HAP-1 (cell line): ENCODE results near the gene CORO7.

ENCODE experiments used
- DNase-seq, 2 experiments: peaks; one replicate each; pipeline ENCODE4 v3.0.0-alpha.2; 2016 to 2020; ENCODE audit warnings: low spot score in 2 of 2
- H3K27me3 ChIP-seq: fragments of 250-450 bp; sonication (Bioruptor Pico); 2 replicates; pipeline ENCODE4 v1.5.1; 2020; ENCODE audit warnings: low read depth, mild to moderate bottlenecking, moderate library complexity
- H3K36me3 ChIP-seq: fragments of 250-450 bp; sonication (Bioruptor Pico); replicated peaks from 2 replicates; pipeline ENCODE4 v1.5.1; 2020; ENCODE audit warnings: mild to moderate bottlenecking
- H3K4me1 ChIP-seq: fragments of 250-450 bp; sonication (Bioruptor Pico); 2 replicates; pipeline ENCODE4 v1.5.1; 2020; ENCODE audit warnings: mild to moderate bottlenecking
- H3K4me3 ChIP-seq: fragments of 250-450 bp; sonication (Bioruptor Pico); 2 replicates; pipeline ENCODE4 v1.5.1; 2020; ENCODE audit warnings: mild to moderate bottlenecking, moderate library complexity
- H3K9me3 ChIP-seq: fragments of 250-450 bp; sonication (Bioruptor Pico); 2 replicates; pipeline ENCODE4 v1.5.1; 2020; ENCODE audit warnings: mild to moderate bottlenecking, moderate library complexity
- in situ Hi-C: fragments of 300-500 bp; cut with MboI; formaldehyde crosslinking; loops from 3 replicates; pipeline ENCODE4 v1.14.3; 2020; ENCODE audit warnings: low sequenced_read_pairs, inconsistent platforms, mixed read lengths

Gene CORO7

DNA sequence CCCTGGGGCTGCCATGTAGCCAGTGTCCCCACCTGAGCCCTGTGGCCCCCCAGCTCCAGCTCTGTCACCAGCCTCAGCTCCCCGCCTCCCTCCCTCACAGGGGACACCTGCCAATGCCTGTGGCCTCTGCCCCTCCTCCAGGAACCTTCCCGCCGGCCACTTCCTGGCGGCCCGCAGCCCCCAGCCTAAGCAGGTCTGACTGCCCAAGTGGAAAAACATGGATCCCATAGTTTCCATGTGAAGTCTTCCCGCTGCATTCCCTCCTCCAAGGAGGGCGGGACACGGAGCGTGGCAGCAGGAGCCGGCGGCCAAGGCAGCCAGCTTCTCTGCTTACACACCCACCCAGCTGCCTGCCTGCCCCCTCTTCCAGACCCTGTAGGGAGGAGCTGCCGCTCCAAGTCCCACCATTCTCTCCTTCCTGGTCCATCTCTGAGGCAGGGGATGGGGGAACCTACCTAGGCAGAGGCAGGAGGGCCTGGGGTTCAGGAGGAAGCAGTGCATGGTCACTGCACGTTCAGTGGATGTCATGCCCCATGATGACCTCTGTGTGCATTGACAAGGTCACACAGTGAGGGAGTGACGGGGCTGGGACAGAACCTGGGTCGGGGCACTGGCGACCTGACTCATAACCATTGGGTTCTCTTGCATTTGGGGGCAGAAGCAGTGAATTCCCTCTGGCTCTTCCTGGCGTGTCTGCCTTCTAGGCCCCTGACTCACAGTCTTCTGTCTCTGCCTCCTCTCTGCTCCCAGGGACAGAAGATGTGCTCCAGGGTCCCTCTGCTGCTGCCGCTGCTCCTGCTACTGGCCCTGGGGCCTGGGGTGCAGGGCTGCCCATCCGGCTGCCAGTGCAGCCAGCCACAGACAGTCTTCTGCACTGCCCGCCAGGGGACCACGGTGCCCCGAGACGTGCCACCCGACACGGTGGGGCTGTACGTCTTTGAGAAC is 36.0 kb downstream of the CORO7 start:
- H3K27me3 ChIP-seq, result no peaks in the 10 kb centered on the region
- H3K36me3 ChIP-seq, result no peaks in the 10 kb centered on the region
- H3K4me3 ChIP-seq, result no peak overlapping the region
- H3K4me1 ChIP-seq, result no peaks in the 10 kb centered on the region
- H3K9me3 ChIP-seq, result no peaks in the 10 kb centered on the region
- in situ Hi-C loops, result no loop called here
- no peak for DNase-seq

DNA sequence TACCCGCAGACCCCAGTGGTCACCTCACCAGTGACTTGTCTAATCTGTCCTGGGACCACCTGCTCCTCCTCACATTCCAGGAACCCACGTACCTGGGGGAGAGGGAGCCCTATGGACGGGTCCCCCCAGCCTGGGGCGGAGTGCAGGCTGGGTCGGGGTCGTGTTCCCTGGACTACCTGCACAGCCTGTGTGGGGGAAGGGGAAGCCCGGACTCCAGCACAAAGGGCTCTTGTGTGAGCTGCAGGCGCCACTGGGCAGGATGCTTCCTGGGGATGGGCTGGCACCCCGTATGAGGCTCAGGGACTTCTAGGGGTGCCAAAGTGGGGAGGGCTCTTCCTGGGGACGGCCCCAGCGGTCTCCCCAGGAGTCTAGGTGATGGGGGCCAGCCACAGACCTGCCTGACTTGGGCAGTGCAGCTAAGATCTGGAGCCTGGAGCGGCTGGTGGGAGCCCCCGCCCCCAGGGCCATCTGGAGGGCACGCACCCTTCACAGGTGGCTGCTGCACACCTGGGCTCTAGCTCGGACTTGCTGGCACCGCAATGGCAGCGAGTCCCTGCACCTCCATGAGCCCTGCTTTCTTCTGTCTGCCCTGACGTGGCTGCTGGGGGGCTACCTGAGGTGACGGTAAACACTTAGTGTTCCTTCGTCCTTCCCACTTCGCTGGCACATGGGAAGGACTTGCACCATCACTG is 37.3 kb downstream of the CORO7 start:
- Histone ChIP-seq H3K4me3 (no peak overlapping the region), H3K9me3 (no peaks in the 10 kb centered on the region), H3K36me3 (no peaks in the 10 kb centered on the region), H3K4me1 (no peaks in the 10 kb centered on the region), H3K27me3 (no peaks in the 10 kb centered on the region)
- no peak for DNase-seq
- in situ Hi-C loops, result no loop called here

DNA sequence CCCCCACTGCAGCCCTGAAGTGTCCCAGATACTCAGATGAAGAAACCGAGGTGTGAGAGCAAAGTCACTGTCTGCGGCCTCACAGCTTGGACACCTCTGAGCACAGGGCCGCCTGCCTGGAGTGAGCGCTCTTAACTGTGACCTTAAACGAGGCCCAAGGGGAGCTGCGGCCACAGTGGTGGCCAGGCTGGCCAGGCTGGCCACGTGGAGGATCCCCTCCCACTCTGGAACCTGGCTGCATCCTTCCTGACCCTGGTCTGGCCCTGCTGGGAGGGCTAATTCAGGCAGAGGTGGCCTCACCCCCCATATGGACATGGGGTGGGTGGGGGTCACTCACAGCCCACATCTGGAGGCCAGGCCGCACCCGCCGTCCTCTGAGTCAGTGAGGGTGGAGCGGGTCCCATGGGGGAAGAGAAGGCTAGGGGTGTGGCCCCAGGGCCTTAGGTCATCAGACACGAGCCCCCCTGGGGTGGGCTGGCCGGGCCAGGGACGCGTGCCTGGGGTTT is 38.2 kb downstream of the CORO7 start:
- Histone ChIP-seq H3K4me1 (no peaks in the 10 kb centered on the region), H3K36me3 (no peaks in the 10 kb centered on the region), H3K4me3 (no peak overlapping the region), H3K27me3 (no peaks in the 10 kb centered on the region), H3K9me3 (no peaks in the 10 kb centered on the region)
- in situ Hi-C loops, result no loop called here
- DNase-seq, result no peak

DNA sequence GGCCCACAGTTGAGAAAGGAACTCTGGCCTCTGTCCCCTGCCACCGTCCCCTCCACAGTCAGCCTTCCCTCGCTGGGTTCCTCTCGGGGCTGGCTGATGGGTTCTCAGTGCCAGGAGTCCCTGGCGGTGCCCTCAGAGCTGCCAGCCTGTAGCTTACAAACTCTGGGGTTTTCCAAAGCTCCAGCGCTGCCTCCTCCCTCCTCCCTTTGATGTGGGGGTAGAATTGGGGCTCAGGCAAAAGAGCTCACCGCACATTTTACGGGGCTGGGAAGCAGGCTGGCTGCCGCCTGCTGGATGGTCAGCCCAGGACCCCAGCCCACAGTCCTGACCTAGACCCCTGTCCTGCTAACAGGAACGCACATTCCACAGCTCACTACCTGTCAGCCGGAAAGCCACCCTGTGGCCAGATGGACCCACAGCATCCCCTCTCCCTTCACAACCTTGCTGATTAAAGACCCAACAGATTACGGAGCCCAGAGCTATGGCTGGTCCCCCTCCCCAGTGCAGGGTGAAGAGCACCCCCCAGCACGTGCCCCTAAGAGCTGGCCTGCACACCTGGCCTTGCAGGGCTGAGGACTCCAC is 38.7 kb downstream of the CORO7 start:
- in situ Hi-C loops, result no loop called here
- H3K36me3 ChIP-seq, result no peaks in the 10 kb centered on the region
- no peaks in the 10 kb centered on the region for H3K27me3 ChIP-seq
- no peaks in the 10 kb centered on the region for H3K9me3 ChIP-seq
- no peak overlapping the region for H3K4me3 ChIP-seq
- no peaks in the 10 kb centered on the region for H3K4me1 ChIP-seq
- DNase-seq, result no peak

DNA sequence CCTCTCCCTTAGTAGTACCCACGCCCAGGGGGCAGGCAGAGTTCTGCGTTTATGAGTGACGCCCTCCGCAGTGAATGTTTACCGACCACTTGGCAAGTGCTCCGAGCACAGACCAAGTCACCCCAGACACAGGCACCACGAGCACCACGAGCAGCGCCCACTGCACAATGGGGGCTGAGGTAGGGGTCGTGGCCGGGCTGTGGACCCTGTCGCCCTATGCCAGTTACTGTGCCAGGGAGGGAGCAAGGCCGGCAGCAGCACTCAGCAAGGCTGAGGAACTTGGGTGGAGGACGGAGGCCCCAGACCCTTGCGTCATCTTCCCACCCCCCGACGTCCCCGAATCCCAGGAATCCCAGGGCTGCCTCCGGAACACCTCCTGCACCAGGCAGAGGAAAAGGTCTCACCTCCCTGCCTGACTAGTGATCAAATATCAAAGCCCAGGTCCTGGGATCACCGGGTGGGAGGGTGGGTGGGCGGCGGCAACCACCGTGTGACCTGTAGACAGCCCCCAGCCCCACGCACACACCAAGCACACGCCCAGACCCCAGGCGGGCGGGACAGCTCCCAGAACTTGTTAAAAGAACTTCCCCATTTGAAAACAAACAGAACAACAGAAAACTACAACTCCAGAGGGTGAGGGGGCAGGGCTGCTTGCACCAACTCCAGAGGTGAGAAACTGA is 39.4 kb downstream of the CORO7 start:
- Histone ChIP-seq H3K27me3 (no peaks in the 10 kb centered on the region), H3K4me1 (no peaks in the 10 kb centered on the region), H3K9me3 (no peaks in the 10 kb centered on the region), H3K4me3 (no peak overlapping the region), H3K36me3 (no peaks in the 10 kb centered on the region)
- DNase-seq, result no peak
- in situ Hi-C loops, result no loop called here

DNA sequence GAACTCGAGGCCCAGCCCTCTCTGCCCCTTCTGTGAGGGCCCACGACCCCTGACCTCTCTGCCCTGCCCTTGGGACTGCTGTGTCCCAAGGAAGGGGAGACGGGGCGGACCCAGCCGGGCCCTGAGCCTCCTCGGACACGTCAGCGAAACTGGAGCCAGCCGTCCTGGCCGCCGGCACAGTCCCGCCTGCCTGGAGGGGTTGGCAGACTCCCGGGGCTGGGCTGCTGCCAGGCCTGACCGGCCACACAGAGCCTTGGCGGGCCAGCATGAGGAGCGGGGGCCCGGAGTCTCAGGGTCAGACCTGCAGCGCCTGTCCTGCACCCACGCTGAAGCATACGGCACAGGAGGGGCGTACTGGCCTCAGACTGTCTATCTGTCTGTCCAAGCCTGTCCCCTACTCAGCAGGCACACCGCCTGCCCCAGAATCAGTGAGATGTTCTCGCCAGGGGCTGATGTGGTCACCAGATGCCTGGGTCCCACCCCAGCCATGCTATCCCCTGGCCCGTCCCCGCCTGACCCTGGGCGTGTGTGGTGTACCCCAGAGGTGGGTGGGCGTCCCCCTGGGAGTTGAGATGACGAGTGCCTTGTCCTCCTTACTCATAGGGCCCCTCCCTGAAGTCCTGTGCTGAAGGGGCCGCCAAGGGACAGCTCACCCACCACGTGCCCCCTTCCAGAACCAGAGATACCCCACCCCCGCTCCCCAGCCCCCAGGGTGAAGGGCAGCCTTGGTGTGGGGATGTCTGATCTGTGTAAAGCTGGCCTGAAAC is 40.1 kb downstream of the CORO7 start:
- no peaks in the 10 kb centered on the region for H3K4me1 ChIP-seq
- H3K36me3 ChIP-seq, result no peaks in the 10 kb centered on the region
- no peaks in the 10 kb centered on the region for H3K9me3 ChIP-seq
- DNase-seq, result no peak
- in situ Hi-C loops, result no loop called here
- no peaks in the 10 kb centered on the region for H3K27me3 ChIP-seq
- H3K4me3 ChIP-seq, result no peak overlapping the region

DNA sequence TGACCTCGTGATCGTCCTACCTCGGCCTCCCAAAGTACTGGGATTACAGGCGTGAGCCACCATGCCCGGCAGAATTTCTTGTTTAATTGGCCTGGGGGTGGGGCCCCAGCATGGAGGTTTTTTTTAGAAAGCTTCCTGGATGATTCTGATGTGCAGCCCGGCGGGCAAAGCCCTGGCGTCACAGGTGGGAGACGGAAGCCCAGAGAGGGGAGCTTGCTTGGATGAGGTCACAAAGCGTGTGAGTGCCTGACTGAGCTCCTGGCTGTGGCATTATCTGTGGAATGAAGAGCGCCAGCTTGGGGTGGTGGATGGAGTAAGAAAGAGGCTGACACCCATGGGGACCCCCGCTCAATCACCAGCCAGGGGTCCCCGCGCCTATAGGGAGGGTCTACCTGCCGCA is 40.7 kb downstream of the CORO7 start:
- no peaks in the 10 kb centered on the region for H3K27me3 ChIP-seq
- in situ Hi-C loops, result no loop called here
- no peak for DNase-seq
- H3K9me3 ChIP-seq, result no peaks in the 10 kb centered on the region
- H3K4me1 ChIP-seq, result no peaks in the 10 kb centered on the region
- H3K4me3 ChIP-seq, result no peak overlapping the region
- H3K36me3 ChIP-seq, result no peaks in the 10 kb centered on the region

DNA sequence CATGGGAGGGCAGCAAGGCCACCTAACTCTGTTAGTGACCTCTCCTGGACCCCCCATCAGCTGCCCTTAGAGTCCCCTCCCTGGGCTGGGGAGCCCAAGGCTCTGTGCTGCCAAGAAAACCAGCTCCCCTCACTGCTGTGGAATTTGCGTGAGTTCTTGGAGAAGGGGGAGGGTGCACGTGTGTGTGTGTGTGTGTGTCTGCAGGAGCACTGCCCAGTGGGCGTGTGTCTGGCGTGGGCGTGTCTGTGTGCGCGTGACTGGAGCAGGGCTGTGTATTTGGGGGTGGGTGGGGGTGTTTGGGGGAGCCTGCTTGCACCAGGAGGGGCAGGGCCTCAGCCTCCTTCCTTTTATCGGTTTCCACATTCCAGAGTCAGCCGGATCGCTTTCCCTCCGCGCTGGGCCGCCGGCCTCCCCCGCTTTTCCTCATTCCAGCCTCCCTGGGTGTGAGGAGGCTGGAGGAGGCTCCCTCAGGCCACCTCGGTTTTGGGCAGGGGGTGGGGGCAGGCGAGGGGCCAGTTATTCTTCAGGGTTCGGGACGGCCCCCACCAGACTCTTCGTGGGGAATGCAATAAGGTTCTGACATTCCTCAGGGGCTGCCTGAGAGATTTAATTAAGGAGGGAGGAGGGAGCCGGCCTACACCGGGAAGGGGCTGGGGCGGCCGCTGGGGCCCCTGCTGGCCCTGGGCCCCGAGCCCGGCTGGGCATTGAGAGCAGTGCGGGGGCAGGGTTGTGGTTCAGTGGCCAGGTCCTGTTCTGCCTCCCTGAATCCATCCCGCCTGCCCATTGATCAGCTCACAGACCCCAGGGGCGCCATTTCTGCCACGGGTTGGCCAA is 42.3 kb downstream of the CORO7 start:
- in situ Hi-C loops, result no loop called here
- Histone ChIP-seq H3K36me3 (no peaks in the 10 kb centered on the region), H3K4me1 (no peaks in the 10 kb centered on the region), H3K4me3 (no peak overlapping the region), H3K9me3 (no peaks in the 10 kb centered on the region), H3K27me3 (no peaks in the 10 kb centered on the region)
- no peak for DNase-seq

DNA sequence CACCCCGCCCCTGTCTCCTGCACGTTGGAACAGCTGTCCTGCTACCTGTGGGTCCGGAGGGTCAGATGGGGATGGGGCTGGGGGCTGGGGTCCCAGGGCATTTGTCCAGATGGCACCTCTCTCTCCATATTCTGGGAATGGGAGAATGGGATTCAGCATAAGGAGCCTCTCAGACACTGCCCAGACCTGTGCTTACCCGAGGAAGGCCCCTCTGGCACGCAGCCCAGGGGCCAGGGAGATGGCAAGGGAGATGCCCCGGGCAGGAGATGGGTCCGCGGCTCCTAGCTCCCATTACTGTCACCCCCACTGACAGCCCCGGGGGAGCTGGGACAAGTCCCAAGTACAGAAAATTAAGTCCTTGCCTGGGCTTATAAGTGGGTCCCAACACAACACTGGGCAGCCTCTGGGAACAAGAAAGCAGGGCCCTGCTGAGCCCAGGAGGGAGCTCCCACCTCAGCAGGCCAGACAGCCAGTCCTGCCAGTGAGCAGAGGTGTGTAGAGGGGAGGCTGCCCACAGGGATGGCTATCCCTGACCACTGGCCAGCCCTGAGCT is 43.0 kb downstream of the CORO7 start:
- DNase-seq, result no peak
- Histone ChIP-seq H3K4me3 (no peak overlapping the region), H3K4me1 (no peaks in the 10 kb centered on the region), H3K27me3 (no peaks in the 10 kb centered on the region), H3K9me3 (no peaks in the 10 kb centered on the region), H3K36me3 (no peaks in the 10 kb centered on the region)
- in situ Hi-C loops, result no loop called here

DNA sequence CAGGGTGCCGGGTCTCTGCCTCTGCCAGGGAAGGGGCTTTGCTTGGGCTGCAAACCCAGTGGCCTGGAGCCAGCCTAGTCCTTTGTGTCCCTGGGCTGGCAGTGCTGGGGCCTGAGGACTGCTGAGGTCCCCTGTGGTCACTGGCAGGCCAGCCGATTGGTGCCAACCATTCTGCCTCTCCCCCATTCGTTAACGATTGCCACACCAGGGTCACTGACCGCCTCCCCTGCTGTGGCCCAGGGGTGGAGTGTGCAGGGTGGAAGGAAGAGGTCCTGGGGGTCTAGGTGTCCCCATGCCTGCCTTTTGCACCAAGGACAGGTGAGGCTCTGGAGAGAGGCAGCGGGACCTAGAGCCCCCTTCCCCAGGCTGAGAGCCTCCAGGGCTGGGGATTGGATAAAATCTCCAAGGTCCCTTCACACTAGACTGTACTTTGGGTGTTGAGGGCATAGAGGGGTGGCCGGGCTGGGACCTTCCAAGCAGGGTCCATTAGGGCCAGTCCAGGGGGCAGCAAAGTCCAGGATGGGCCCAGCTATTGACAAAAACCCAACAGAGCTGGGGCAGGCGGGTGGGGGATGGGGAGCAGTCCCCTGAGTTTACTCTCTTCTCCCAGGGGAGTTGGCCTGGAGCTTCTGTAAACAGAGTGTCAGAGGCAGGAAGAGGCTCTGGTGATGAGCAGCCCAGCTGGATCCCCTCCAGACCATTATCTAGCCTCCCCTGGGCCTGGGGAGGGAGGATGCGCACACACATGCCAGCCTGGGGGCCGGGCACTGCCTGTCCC is 43.6 kb downstream of the CORO7 start:
- Histone ChIP-seq H3K36me3 (no peaks in the 10 kb centered on the region), H3K4me1 (no peaks in the 10 kb centered on the region), H3K9me3 (no peaks in the 10 kb centered on the region), H3K4me3 (no peak overlapping the region), H3K27me3 (no peaks in the 10 kb centered on the region)
- in situ Hi-C loops, result no loop called here
- no peak for DNase-seq

DNA sequence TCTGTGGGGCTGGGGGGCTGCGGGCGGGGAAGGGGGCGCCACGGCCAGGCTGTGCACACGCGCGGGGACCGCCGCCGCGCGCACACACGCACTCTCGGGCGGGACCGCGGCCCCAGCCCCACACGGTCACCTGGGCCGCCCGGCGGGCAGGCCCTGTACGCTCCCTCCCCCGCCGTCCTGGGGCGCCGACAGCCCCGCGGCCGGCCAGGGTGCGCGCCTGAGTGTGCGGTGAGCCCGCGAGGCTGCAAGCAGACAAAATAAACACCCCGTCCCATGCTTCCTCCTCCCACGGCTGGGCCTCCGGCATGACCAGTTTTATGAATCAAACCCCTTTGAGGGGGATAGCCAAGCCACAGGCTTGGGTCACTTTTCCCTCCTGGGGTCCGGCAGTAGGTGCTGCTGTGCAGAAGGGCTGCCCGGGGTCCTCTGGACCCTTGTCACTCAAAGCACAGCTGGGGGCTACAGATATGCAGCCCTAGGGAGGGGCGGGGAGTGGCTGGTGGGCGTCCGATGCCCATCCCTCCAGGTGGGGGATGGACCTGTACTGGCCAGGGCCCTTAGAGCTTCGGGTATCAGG is 44.3 kb downstream of the CORO7 start:
- DNase-seq, result no peak

More for the DNA sequence above, 44.3 kb downstream of the CORO7 start:
- no peaks in the 10 kb centered on the region for H3K4me1 ChIP-seq
- no peaks in the 10 kb centered on the region for H3K36me3 ChIP-seq
- H3K4me3 ChIP-seq, result no peak overlapping the region
- in situ Hi-C loops, result no loop called here
- H3K27me3 ChIP-seq, result no peaks in the 10 kb centered on the region
- H3K9me3 ChIP-seq, result no peaks in the 10 kb centered on the region
